HepG2 (cell line): Measurements from ENCODE around the gene HOXA7. TPM values are rescaled to one million over a fixed set of nuclear protein-coding genes. Genes with fewer than 3 reads are reported as not detected.

ENCODE experiments used
- DNMT3B ChIP-seq: conservative IDR thresholded peaks from 2 replicates; pipeline ENCODE4 v1.6.1; 2016; ENCODE audit warnings: missing biosample characterization, control low read depth
- DZIP1 ChIP-seq: sonication (generic); formaldehyde crosslinking; IDR thresholded peaks from 2 replicates; pipeline ENCODE4 v1.5.0; 2020; ENCODE audit warnings: mild to moderate bottlenecking, missing genetic modification reagents
- FIP1L1 ChIP-seq: fragments of 200-400 bp; formaldehyde crosslinking; IDR thresholded peaks from 2 replicates; pipeline ENCODE4 v1.6.1; 2018; ENCODE audit warnings: low read depth, mild to moderate bottlenecking, low read length, moderate library complexity, borderline replicate concordance; ENCODE audit not compliant: insufficient read depth
- HNRNPLL ChIP-seq: fragments of 200-400 bp; formaldehyde crosslinking; IDR thresholded peaks from 2 replicates; pipeline ENCODE4 v1.6.1; 2017; ENCODE audit warnings: mild to moderate bottlenecking, low read depth, low read length; ENCODE audit not compliant: poor library complexity, severe bottlenecking
- IKZF4 ChIP-seq: sonication (generic); formaldehyde crosslinking; IDR thresholded peaks from 2 replicates; pipeline ENCODE4 v1.5.1; 2020; ENCODE audit warnings: borderline replicate concordance, mild to moderate bottlenecking, low read depth, missing genetic modification reagents; ENCODE audit errors: not compliant biosample characterization
- KDM4B ChIP-seq: sonication (generic); formaldehyde crosslinking; IDR thresholded peaks from 2 replicates; pipeline ENCODE4 v1.4.0; 2020; ENCODE audit warnings: missing genetic modification reagents
- MAX ChIP-seq: IDR thresholded peaks from 2 replicates; pipeline ENCODE4 v1.6.1; 2012; ENCODE audit warnings: inconsistent platforms
- MIER2 ChIP-seq: IDR thresholded peaks from 2 replicates; pipeline ENCODE4 v1.6.1; 2016; ENCODE audit warnings: missing biosample characterization, missing genetic modification reagents
- RARG ChIP-seq: sonication (generic); formaldehyde crosslinking; IDR thresholded peaks from 2 replicates; pipeline ENCODE4 v1.4.0; 2020; ENCODE audit warnings: low read depth, mild to moderate bottlenecking, missing genetic modification reagents
- RERE ChIP-seq: IDR thresholded peaks from 2 replicates; pipeline ENCODE4 v1.6.1; 2016; ENCODE audit warnings: low read depth, missing genetic modification reagents, missing compliant biosample characterization
- REXO4 ChIP-seq: sonication (generic); formaldehyde crosslinking; IDR thresholded peaks from 2 replicates; pipeline ENCODE4 v1.8.0; 2022; ENCODE audit warnings: missing genetic modification reagents, mild to moderate bottlenecking, borderline replicate concordance
- SNAPC2 ChIP-seq: sonication (generic); formaldehyde crosslinking; IDR thresholded peaks from 2 replicates; pipeline ENCODE4 v1.8.1; 2022; ENCODE audit warnings: mild to moderate bottlenecking, missing genetic modification reagents
- ZBTB20 ChIP-seq: sonication (generic); formaldehyde crosslinking; IDR thresholded peaks from 2 replicates; pipeline ENCODE4 v1.8.1; 2023; ENCODE audit warnings: missing genetic modification reagents, low read depth, mild to moderate bottlenecking, borderline replicate concordance
- ZBTB38 ChIP-seq: sonication (generic); formaldehyde crosslinking; IDR thresholded peaks from 2 replicates; pipeline ENCODE4 v1.5.1; 2020; ENCODE audit warnings: mild to moderate bottlenecking, missing genetic modification reagents
- polyA plus RNA-seq, 8 experiments: library from polyadenylated mRNA; depleted of rRNA in 3 of 8; stranded (reverse) in 7 of 8; unstranded in 1 of 8; fragments of >200 nt; fragmentation: Illumina TruSeq in 4 of 8; extraction: Trizol in 4 of 8; gene quantifications; 2 replicates each; pipeline versions ENCODE4 v1.2.1 to v1.2.3, GENCODE V29; 2011 to 2016; ENCODE audit warnings: low read depth in 4 of 8, missing spikeins in 1 of 8, mixed read lengths in 1 of 8; ENCODE audit not compliant: insufficient read depth in 1 of 8
- total RNA-seq, 5 experiments: library from RNA; depleted of rRNA; stranded (reverse); fragments of >200 nt; fragmentation: Illumina TruSeq; extraction: Trizol; gene quantifications; 2 replicates each; pipeline ENCODE4 v1.2.3, GENCODE V29; 2016; ENCODE audit warnings: low read depth in 1 of 5
- TF ChIP-seq, protein P1 (sequence below): sonication (generic); formaldehyde crosslinking; IDR thresholded peaks from 2 replicates; pipeline ENCODE4 v1.5.0; 2020; ENCODE audit warnings: missing genetic modification reagents
- TF ChIP-seq, protein P2 (sequence below): sonication (generic); formaldehyde crosslinking; IDR thresholded peaks from 2 replicates; pipeline ENCODE4 v1.4.0; 2020; ENCODE audit warnings: missing genetic modification reagents, mild to moderate bottlenecking, borderline replicate concordance

Gene HOXA7
- total and polyA plus RNA-seq, 2 of the 13 experiments (the other 11 are each of a cell fraction or from before 2014, with no cell fraction given) = 0.05 TPM; not detected in 1

- TF ChIP-seq DZIP1 = no peak
- no peak for TF ChIP-seq ZBTB20
- no peak for TF ChIP-seq MAX
- no peak for TF ChIP-seq REXO4 (CRISPR knock-in tag)
- TF ChIP-seq RARG = no peak
- TF ChIP-seq HNRNPLL = peak; percentile 39
- no peak for TF ChIP-seq ZBTB38 (CRISPR knock-in tag)
- TF ChIP-seq, protein P1, sequence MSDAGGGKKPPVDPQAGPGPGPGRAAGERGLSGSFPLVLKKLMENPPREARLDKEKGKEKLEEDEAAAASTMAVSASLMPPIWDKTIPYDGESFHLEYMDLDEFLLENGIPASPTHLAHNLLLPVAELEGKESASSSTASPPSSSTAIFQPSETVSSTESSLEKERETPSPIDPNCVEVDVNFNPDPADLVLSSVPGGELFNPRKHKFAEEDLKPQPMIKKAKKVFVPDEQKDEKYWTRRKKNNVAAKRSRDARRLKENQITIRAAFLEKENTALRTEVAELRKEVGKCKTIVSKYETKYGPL (CRISPR knock-in tag) = no peak
- no peak for TF ChIP-seq RERE (CRISPR knock-in tag)
- TF ChIP-seq FIP1L1 = no peak
- TF ChIP-seq, protein P2, sequence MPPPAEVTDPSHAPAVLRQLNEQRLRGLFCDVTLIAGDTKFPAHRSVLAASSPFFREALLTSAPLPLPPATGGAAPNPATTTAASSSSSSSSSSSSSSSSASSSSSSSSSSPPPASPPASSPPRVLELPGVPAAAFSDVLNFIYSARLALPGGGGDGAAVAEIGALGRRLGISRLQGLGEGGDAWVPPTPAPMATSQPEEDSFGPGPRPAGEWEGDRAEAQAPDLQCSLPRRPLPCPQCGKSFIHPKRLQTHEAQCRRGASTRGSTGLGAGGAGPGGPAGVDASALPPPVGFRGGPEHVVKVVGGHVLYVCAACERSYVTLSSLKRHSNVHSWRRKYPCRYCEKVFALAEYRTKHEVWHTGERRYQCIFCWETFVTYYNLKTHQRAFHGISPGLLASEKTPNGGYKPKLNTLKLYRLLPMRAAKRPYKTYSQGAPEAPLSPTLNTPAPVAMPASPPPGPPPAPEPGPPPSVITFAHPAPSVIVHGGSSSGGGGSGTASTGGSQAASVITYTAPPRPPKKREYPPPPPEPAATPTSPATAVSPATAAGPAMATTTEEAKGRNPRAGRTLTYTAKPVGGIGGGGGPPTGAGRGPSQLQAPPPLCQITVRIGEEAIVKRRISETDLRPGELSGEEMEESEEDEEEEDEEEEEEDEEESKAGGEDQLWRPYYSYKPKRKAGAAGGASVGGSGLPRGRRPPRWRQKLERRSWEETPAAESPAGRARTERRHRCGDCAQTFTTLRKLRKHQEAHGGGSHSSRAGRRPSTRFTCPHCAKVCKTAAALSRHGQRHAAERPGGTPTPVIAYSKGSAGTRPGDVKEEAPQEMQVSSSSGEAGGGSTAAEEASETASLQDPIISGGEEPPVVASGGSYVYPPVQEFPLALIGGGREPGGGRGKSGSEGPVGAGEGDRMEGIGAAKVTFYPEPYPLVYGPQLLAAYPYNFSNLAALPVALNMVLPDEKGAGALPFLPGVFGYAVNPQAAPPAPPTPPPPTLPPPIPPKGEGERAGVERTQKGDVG = no peak
- TF ChIP-seq SNAPC2 = no peak
- no peak for TF ChIP-seq MIER2 (CRISPR knock-in tag)
- TF ChIP-seq IKZF4 (CRISPR knock-in tag) = no peak
- no peak for TF ChIP-seq DNMT3B (CRISPR knock-in tag)
- TF ChIP-seq KDM4B (CRISPR knock-in tag) = no peak
These were observed 4.2 kb upstream of the HOXA7 start (continued) for GRCh38 chr7:27160546-27161213.
